SIG-M5 (cell line): Measurements from ENCODE around the gene DENND2A.
"Not testable (repeated sequence)": the region's sequence is repeated elsewhere in the genome, so short reads cannot be mapped to it uniquely, and the experiment has no call there.

Experiments
- DNase-seq: peaks from one replicate; lab custom pipeline; 2025; lab: John Stamatoyannopoulos, UW

Gene DENND2A

DNA sequence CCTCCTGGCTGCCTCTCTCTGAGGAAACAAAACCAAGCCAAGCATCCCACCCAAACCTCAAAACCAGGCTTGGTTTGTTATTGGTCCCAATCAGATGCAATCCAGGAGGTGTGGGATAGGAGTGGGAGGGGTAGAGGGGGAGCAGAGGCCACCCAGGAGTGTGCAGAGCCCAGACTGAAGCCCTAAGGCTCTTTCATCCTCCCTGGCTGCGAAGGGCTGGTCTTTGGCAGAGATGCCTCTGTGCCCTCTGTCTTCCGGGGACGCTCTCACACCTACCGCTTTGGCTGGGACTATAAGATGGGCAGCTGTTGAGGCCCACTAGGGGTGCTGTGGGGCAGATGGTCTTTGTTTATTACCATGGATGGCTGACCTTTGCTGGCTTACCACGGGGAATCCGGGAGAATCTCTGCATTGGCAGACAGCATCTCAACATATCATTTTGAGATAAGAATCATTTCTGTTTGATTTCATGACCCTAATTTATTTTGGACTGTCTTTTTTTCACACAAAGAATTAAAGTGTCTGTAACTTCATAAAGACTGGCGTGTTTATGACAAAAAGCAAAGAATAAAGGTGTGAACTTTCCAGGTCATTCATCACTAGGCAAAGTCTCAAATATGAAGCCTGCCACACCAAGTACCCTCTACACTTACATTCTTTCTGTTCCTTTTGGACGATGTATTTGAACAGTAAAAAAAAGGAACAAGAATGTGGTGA lies 6.5 kb upstream of the DENND2A start:
- no peak for DNase-seq

DNA sequence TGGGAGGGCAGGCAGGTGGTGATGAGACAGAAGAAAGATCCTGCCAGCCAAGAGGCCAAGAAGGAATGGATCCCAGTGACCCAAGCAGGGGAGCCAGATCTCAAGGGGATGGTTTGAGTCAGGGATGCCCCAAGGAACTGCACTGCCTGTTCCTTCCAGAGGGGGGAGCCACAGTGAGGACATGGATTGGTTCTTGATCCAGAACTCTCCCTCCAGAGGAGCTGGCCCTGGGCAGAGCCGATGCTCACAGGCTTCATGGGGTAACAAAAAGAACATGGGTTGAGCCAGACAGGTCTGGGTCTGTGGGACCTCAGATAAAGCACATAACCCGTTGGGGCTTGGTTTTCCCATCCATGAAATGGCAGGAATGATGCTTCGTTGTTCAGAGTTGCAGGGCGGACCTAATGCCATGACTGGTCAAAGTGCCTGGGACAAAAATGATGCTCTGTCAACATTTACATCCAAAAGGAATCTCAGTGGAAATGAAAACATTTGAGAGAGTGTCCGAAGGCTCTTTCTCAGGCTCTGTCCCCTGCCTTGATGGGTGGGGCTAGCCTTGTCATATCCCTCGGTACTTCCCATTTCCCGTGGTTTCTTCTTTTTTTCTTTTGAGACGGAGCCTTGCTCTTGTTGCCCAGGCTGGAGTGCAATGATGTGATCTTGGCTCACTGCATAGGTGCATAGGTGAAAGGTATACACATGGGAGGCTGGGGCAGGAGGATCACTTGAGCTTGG lies 4.7 kb upstream of the DENND2A start:
- DNase-seq, result no peak

DNA sequence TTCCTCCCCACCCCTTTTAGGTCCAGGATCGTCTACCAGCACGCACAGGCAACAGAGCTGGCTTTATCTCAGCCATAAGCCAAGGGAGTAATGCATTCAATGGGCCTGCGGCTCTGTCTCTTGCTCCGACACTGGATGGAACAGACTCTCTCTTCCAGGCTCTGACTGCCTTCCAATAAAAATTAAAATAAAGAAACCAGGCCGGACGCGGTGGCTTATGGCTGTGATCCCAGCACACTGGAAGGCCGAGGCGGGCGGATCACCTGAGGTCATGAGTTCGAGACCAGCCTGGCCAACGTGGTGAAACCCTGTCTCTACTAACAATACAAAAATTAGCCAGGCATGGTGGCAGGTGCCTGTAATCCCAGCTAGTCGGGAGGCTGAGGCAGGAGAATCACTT lies 4.1 kb upstream of the DENND2A start:
- DNase-seq, result not testable (repeated sequence)

DNA sequence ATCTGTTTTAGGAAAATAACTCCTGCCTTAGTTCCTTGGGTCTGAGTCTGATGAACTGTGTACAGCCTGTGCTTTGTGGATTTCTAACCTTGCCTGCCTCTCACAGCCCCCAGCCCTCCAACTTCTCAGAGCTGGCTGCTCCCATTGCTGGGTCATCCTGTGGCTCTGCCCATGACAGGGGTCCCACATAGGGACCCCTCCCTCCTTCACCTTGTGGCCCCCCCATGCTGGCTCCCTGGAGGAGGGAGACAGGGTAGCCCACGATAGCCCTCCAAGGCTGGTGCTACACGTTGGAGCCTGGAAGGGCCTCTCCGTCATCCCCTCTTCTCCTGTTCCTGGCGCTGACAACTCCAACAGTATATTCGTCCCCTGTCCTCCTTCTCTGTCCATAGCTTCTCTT lies 2.8 kb upstream of the DENND2A start:
- no peak for DNase-seq

DNA sequence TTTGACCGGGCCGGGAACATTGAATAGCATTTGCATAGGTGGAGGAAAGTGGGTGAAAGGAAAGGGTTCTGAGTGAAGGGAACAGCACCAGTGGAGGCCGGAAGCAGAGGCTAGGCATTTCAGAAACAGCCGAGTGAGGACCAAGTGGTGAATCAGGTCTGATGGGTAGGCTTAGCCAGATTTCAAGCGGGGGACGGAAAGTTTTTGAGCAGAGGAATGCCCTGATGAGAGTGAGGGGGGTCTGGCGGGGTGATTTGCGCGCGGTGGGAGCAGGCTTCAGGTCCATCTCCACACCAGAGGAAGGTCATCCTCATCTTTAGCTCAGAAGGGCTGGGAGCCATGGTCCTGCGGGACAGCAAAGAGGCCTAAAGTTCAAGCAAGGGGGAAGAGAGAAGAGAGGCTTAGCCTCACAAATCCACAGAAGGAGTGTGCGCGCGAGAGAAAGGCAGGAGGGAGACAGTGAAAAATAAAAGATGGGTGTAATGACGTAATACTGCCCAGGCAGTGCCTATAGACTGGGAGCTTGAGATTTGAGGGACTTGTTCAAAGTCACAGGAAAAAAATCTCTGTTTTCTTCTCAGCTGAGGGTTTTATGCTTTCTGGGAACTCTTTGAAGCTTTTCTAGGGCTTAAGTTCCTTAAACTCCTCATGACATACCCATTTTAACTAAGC lies 1.0 kb upstream of the DENND2A start:
- DNase-seq, result no peak

DNA sequence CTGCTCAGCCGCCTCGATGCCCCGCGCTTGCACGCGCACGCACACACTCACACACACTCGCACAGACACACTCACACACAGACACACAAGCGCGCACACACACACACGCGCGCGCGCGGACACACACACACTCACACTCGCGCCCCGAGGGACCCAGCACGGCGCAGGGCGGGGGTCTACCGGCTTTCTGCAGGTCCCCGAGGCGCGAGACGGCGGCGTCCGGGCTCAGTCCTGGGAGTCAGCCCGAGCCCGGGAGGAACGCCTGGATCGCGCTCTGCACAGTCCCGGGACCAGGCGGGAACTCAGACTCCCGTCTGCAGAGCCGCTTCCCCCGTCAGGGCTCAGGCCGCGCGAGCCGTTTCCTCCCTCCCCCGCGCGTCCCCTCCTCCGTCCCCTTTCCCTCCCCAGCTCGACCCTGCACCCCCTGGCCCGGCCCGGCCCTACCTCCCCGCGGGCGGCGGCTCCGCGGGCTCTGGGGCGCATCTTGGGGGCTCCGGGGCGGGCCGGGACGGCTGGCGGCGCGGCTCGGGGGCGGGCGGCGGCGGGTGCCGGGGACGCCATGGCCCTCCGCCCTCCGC lies 464 bp downstream of the DENND2A start:
- DNase-seq, result no peak

DNA sequence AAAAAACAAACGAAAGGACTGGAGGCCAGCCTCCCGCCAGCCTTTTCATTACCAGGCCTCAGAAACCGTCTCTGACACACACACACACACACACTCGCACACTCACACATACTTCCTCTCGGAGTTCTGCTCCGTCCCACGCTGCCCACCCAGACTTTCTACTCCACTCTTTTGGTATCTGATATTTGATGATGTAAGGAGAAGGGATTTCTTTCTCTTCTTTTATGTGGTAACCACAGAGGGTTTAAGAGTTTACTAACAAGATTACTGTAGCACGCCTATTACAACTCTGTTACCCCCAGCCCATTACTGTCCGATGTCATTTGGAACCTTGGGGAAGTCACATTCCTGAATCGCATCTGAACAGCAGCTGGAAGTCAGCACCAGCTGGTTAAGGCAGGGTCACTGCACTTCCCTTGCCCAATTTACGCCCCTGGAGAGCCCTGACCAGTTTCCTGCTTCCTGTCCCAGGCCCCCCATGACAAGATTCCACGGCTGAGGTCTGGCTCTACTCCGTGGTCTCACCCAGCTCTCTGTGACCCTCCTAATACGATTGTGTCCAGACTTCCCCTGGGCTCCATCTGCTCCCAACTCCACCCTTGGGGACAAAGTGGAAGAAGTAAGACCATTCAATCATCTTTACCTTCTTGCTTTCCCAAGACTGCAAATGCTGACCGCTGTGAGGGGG lies 1.1 kb downstream of the DENND2A start:
- DNase-seq, result no peak

DNA sequence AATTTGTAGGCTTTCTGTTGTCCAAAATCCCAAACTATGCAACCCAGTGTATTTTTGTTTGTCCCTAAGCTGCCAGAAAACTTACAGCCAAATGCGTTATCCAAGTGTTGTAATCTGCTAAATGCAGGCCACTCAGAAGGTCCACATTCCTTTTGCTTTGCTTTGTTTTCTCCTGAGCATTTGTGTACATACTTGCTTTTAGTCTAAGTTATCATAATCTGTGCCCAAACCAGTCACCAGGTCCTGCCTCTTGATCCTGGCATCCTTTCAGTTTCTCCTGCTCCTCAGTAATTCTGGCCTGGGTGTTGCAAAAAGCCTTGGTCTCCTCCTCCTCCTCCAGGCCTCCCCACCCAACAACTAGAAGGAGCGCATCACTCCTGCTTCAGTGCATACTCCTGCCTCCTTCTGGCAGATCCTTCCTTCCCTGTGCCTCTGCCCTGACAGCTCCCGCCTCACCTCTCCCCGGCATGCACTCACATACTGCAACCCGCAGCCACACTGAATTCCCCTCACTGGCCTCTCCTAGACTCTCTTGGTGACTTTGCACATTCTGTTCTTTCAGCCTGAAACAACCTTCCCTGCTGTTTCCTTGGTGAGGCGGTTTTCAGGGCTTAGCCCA lies 2.3 kb downstream of the DENND2A start:
- no peak for DNase-seq

DNA sequence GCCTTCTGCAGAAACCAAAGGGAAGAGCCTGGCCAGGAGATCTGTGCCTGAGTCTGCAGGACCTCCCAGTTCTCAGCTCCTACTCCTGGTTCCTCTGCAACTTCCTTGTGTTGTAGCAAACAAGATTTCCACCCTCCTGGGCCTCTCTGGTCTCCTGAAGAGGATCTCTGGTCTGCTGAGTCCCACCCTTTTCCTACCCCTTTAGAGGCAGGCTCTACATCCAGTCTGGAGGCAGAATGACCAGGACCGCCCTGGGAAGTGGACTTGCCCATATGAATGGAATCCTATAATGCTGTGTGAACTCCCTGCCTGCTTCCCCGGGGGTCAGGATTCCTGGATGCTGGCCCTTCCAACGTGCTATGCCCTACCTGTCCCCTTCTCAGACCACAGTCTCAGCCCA lies 3.2 kb downstream of the DENND2A start:
- no peak for DNase-seq

DNA sequence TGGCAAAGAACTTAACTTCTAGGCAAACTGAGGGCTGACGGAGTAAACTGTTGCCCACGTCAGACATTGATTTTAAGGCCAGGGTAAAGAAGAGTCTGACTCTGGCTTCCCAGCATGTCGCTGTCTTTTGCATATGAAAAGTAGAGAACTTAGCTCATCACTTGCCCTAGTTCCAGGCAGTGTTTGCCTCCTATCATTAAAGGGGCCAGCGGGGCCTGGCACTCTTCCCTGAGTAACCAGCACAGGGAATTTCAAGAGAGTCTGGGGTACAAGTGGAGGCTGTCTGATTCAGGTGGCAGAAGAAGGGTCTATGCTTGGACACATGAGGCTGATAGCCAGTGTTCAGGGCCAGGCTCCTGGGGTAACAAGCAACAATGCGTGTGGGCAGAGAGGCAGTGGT lies 4.8 kb downstream of the DENND2A start:
- no peak for DNase-seq

DNA sequence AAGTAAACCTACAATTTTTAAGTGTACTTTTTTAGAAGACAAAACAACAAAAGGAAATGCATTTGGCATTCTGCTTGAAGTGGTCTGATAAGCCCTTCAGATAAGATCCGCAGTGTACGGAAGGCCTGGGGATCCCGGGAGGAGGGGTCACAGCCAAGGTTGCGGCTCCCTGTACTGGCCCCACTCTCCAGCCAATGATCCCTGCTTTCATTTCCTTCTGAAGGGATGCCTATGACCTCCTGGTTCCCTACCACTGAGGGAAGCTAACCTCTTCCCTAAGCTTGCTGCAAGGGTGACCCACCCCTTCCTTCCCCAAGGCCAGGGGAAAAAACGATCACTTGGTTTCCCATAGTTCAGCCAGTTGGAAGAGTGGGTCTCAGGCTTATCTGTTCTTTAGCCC lies 5.3 kb downstream of the DENND2A start:
- DNase-seq, result no peak

DNA sequence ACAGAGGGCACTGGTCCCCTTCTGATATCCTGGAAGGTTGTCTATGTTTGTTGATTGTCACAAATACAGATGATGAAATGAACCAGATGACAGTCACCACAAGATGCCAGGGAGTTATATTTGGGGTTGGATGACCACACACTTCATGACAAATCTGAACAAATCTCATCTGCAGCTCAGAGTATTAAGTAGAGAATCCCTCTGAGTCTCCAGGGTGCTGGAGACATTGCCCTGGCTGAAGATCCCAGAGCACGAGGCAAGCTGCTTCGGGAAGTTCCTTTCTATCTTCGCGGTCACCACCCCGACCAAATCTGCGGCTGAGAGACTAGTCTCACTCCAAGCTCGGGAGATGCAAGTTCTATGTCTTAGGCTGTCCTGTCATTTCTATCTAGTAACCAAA lies 9.0 kb downstream of the DENND2A start:
- DNase-seq, result no peak

DNA sequence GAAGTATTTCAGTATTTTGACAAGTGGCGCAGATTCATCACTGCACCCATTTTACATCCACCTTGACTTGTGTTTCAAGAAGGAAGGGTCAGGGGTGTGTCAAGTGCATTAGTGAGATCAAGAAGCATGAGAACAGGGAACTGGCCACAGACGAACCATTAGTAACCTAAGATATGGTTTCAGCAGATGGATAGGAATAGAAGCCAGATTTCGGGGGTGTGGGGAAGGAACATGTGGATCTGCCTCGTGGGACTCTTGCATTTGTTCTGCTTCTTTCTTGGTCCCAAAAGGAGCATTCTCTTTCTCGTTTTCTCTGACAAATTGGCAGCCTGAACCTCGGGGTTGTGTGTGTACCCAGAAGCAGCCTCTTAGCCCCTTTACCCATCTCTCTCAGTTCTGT lies 9.6 kb downstream of the DENND2A start:
- no peak for DNase-seq

DNA sequence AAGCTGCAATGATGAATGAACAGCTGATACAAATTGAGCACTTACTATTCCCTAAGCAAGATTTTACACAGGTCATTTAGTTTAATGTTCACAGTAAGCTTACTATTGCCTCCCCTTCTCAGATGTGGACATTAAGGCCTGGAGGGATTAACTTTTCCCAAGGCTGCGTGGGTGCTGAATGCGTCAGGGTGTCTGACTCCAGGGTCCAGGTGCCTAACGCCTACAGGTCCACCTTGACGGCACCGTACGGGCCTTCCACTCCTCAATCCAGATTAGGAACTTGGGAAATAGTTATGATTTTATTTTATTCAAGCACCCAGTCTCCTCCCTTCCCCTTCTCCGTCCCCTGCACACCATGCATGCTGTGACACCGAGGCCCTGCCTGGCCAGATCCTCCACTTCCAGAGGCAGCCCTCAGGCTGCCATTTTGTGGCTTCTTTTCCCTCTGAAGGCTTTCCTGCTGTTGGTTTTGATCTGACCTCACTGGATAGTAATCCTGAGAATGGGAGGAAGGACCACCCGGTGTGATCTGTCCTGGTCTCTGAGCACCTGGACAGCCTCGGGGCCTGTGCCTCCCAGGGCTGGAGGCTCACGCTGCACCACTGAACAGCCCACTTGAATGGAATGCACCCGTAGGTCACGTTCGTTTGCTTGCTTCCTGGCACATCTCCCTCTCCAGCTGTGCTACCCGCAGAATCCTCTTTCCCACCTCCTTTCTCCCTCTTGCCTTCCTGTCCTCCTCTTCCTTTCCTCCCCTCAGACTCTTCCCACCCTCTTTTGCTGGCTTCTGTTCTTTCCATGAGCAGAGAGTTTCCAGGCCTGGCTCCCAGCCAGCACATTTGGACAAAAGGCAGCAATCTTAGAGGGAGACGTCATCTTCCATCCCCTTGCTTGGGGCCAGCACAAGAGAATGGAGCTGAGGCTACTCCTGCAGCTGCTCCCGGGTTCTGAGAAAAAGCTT lies 14.4 kb downstream of the DENND2A start:
- DNase-seq, result no peak

DNA sequence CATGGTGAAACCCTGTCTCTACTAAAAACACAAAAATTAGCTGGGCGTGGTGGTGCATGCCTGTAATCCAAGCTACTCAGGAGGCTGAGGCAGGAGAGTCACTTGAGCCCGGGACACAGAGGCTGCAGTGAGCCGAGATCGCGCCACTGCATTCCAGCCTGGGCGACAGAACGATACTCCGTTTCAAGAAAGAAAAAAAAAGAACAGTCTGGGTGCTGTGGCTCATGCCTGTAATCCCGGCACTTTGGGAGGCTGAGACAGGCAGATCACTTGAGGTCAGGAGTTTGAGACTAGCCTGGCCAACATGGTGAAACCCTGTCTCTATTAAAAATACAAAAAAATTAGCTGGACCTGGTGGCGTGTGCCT lies 15.4 kb downstream of the DENND2A start:
- not testable (repeated sequence) for DNase-seq

DNA sequence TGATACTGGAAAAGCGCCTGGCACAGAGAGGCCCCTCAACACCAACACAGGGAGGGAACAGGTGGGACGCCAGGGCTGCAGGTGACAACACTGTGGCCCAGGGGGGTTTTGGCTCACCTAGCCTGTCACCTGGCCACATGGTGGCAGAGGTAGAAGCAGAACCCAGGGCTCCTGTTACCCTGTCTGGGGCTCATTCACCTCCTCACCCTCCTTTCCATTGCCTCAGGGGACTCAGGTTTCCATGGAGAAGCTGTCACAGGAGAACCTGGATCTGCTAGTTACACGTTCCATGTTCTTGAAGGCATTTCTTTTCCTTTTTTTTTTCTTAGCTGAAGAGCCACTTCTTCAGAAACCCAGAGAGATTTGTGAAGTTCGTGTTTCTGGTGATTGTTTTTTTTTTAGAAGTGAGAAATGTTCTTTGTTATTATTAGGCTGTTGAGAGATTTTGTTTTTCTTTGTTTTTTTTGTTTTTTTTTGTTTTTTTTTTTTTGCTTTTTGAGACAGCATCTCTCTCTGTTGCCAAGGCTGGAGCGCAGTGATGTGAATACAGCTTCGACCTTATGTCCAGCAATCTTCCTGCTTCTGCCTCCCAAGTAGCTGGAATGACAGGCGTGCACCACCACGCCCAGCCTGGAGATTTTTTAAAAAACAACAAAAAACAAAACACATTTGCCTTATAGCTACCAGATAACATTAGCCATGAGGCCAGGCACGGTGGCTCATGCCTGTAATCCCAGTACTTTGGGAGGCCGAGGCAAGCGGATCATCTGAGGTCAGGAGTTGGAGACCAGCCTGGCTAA lies 16.0 kb downstream of the DENND2A start:
- DNase-seq, result no peak

DNA sequence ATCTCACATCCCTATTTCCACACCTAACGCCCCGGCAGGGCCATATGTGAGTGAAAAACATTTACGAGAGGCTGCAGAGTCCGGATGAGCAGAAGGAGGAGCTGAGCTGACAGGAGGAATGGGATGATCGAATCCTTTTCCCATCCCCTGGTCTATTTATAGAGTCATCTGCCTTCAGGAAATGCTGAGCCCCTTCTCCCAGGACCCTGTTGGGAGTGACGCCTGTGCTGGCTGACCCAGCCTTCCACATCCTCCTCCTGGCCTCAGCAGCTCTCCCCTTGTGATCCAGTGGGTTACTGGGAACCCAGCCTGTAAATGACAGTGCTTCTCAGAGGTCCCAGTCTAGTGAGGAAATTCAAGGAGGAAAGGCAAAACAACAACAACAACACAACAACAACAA lies 16.6 kb downstream of the DENND2A start:
- DNase-seq, result no peak

DNA sequence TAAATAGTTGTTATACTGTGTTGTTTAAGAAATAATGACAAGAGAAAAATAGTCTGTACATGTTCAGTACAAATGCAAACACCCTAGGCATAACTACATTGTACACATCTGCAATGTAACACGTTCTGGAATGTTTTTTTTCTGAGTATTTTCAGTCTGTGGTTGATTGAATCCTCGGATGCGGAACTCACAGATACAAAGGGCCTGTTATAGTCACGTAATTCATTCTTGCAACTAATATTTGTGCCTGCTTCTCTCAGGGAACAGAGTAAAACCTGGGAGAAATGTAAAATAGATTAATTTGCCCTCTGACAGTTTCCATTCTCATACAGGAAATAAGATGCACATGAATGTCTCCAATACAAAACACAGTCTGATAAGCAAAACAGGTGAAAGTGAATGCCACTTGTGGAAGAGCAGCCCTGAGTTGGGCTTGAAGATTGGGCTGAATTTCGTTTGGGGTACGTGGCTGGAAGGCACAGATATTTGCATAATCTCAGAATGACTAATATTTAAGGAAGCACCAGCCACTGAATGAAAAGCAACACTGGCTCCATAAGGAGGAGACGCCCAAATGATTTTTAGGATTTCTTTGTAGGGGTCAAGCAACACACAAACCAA lies 19.1 kb downstream of the DENND2A start:
- DNase-seq, result no peak

DNA sequence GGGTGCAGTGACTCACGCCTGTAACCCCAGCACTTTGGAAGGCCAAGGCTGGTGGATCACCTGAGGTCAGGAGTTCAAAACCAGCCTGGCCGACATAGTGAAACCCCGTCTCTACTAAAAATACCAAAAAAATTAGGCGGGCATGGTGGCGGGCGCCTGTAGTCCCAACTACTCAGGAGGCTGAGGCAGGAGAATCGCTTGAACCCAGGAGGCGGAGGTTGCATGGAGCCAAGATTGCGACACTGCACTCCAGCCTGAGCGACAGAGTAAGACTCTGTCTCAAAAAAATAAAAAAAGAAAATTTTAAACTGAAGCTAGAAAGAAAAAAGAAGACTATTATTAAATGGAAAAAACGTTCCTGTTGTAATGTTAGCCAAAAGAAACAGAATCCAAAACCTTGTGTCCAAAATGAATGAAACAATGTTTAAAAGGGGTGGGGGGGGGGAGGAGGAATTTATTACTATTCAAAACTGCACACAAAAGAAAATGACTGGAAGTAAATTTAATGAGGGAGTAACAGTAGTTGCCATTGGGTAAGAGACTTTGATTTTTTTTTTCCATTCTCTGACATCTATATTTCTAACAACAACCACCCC lies 20.6 kb downstream of the DENND2A start:
- DNase-seq, result not testable (repeated sequence)
